ENCODE results near the gene SERPINE3. TPM values are rescaled to one million over a fixed set of nuclear protein-coding genes. Genes with fewer than 3 reads are reported as not detected.

The SERPINE3 gene
- total and polyA plus RNA-seq, 2 experiments from 2014 or later, result 0.17 to 0.31 TPM

GRCh38 chr13:51359352-51359751, 19.9 kb downstream of the SERPINE3 start:
- Histone ChIP-seq H3K27ac (ENCODE audit: low read depth) (no peak overlapping the region), H3K79me2 (replicated peaks; ENCODE audit: insufficient read depth) (no peaks in the 10 kb centered on the region), H4K20me1 (replicated peaks; ENCODE audit: insufficient read depth) (no peaks in the 10 kb centered on the region), H2AFZ (no peak overlapping the region), H3F3A (replicated peaks; ENCODE audit: low read depth) (no peaks in the 10 kb centered on the region), H3K36me3 (ENCODE audit: insufficient read depth) (no peaks in the 10 kb centered on the region), H3K27me3 (ENCODE audit: insufficient read depth) (no peaks in the 10 kb centered on the region), H3K9me2 (ENCODE audit: insufficient read depth) (peaks cover 9% of the 10 kb centered on the region; the same call in 1 of the 2 replicates), H3K4me3 (no peak overlapping the region), H3K4me2 (no peak overlapping the region), H3K4me1 (ENCODE audit: insufficient read depth) (peaks cover 16% of the 10 kb centered on the region)
- Mint-ChIP-seq H3K4me1 (peaks cover 46% of the 10 kb centered on the region), H3K4me3 (no peak overlapping the region), H3K36me3 (ENCODE audit: low read depth) (peaks cover 1% of the 10 kb centered on the region; the same call in 2 of the 3 replicates), H3K27ac (no peak overlapping the region), H3K27me3 (ENCODE audit: insufficient read depth, low read depth, poor library complexity) (peaks cover 1% of the 10 kb centered on the region), H3K9me3 (no peaks in the 10 kb centered on the region; the same call in 2 of the 3 replicates)
- DNase-seq (ENCODE audit: low spot score), result no peak
- ATAC-seq, result no peak
- no peak for TF ChIP-seq CTCF (conservative IDR thresholded peaks at IDR 0.05; ENCODE audit: low read depth in 2 of 2)
- TF ChIP-seq EZH2phosphoT487 (IDR thresholded peaks at IDR 0.05; ENCODE audit: unreplicated experiment), result no peak
- TF ChIP-seq EZH2 (IDR thresholded peaks at IDR 0.05; ENCODE audit: low read depth, unreplicated experiment), result no peak
- no peak for TF ChIP-seq JUNB (IDR thresholded peaks at IDR 0.05; ENCODE audit: unreplicated experiment)
- TF ChIP-seq CREB1 (CRISPR knock-in tag; IDR thresholded peaks at IDR 0.05; ENCODE audit: low read depth), result no peak
- no peak for TF ChIP-seq REST (IDR thresholded peaks at IDR 0.05; ENCODE audit: unreplicated experiment)
- no peak for TF ChIP-seq STAT1 (IDR thresholded peaks at IDR 0.05; ENCODE audit: unreplicated experiment)

GRCh38 chr13:51360489-51360888, 21.0 kb downstream of the SERPINE3 start:
- no peak overlapping the region for H3K4me2 ChIP-seq
- H3K4me3 Mint-ChIP-seq, result no peak overlapping the region
- peaks cover 8% of the 10 kb centered on the region; the same call in 1 of the 2 replicates for H3K9me2 ChIP-seq (ENCODE audit: insufficient read depth)
- ATAC-seq (no peak), DNase-seq (ENCODE audit: low spot score) (no peak)
- H3K36me3 Mint-ChIP-seq (ENCODE audit: low read depth), result peaks cover 12% of the 10 kb centered on the region; the same call in 2 of the 3 replicates
- H3K36me3 ChIP-seq (ENCODE audit: insufficient read depth), result peaks cover 4% of the 10 kb centered on the region; the same call in 1 of the 2 replicates
- H3K27me3 Mint-ChIP-seq (ENCODE audit: insufficient read depth, low read depth, poor library complexity), result no peaks in the 10 kb centered on the region
- H3F3A ChIP-seq (replicated peaks; ENCODE audit: low read depth), result no peaks in the 10 kb centered on the region
- H3K9me3 Mint-ChIP-seq, result no peaks in the 10 kb centered on the region; the same call in 2 of the 3 replicates
- peaks cover 48% of the 10 kb centered on the region for H3K4me1 Mint-ChIP-seq
- H3K27ac ChIP-seq (ENCODE audit: low read depth), result peak overlapping the region; percentile 27
- H3K79me2 ChIP-seq (replicated peaks; ENCODE audit: insufficient read depth), result no peaks in the 10 kb centered on the region
- no peaks in the 10 kb centered on the region for H3K27me3 ChIP-seq (ENCODE audit: insufficient read depth)
- no peak overlapping the region for H3K27ac Mint-ChIP-seq
- no peaks in the 10 kb centered on the region for H4K20me1 ChIP-seq (replicated peaks; ENCODE audit: insufficient read depth)
- no peak overlapping the region for H3K4me3 ChIP-seq
- H2AFZ ChIP-seq, result no peak overlapping the region
- H3K4me1 ChIP-seq (ENCODE audit: insufficient read depth), result peaks cover 16% of the 10 kb centered on the region
- TF ChIP-seq EZH2 (IDR thresholded peaks at IDR 0.05; ENCODE audit: low read depth, unreplicated experiment) (no peak), ZNF331 (CRISPR knock-in tag; IDR thresholded peaks at IDR 0.05; ENCODE audit: low read depth) (no peak), STAT1 (IDR thresholded peaks at IDR 0.05; ENCODE audit: unreplicated experiment) (no peak), REST (IDR thresholded peaks at IDR 0.05; ENCODE audit: unreplicated experiment) (no peak), EZH2phosphoT487 (IDR thresholded peaks at IDR 0.05; ENCODE audit: unreplicated experiment) (no peak)
